HCT116 (cell line): Measurements from ENCODE around the gene CD72. TPM values are rescaled to one million over a fixed set of nuclear protein-coding genes. Genes with fewer than 3 reads are reported as not detected.

Source experiments
- ATAC-seq: fragments of 200-7000 bp; cut with Tn5 transposase; 2 replicates; pipeline ENCODE4 v1.9.1; 2020; ENCODE audit warnings: mild to moderate bottlenecking, moderate library complexity
- BruUV-seq: library from RNA; stranded (reverse); fragments of 400-500 nt; replicated peaks from 2 replicates; lab custom pipeline; 2021; lab: Mats Ljungman, UMichigan
- CTCF ChIA-PET: fragments of 300-600 bp; sonication (Branson Sonifier 250); formaldehyde crosslinking; loops from one replicate; lab custom pipeline; 2021; ENCODE audit warnings: antibody characterized with exemption; lab: Charles Lee
- POLR2A ChIA-PET: fragments of 300-600, 350-600 bp; sonication (Branson Sonifier 250); formaldehyde crosslinking; loops from one replicate; lab custom pipeline; 2021; ENCODE audit warnings: antibody characterized with exemption; lab: Charles Lee
- RAD21 ChIA-PET, 2 experiments: fragments of 300-600 bp; sonication (Branson Sonifier 250); formaldehyde crosslinking; loops; one replicate each; lab custom pipeline; 2023; ENCODE audit warnings: low total read pairs in 2 of 2; ENCODE audit not compliant: uncharacterized antibody in 2 of 2, unreplicated experiment in 2 of 2, low non-redundant PET in 1 of 2; lab: Charles Lee
- DNase-seq: peaks from one replicate; pipeline ENCODE4 v3.0.0-alpha.2; 2010; ENCODE audit warnings: low read depth, low spot score
- H2AFZ ChIP-seq: fragments of 200-600 bp; shearing (Covaris generic), sonication (generic); 2 replicates; pipeline ENCODE4 v1.6.1; 2017; ENCODE audit warnings: low read depth, mixed run types, mixed read lengths, antibody characterized with exemption, low read length; ENCODE audit not compliant: poor library complexity, severe bottlenecking
- H3K27ac ChIP-seq: 2 replicates; pipeline ENCODE4 v1.5.1; 2012; ENCODE audit warnings: low read depth, low read length
- H3K27me3 ChIP-seq: fragments of 200-600 bp; sonication (generic); 2 replicates; pipeline ENCODE4 v1.6.1; 2016; ENCODE audit warnings: mixed run types, low read length, mixed read lengths; ENCODE audit not compliant: insufficient read depth
- H3K36me3 ChIP-seq, 2 experiments: fragments of 200-500 bp in 1 of 2; fragments of 200-600 bp in 1 of 2; sonication (Bioruptor generic) in 1 of 2; sonication (generic) in 1 of 2; 2 replicates each; pipeline versions ENCODE4 v1.5.1 to v1.6.1; 2014 to 2016; ENCODE audit warnings: low read length in 2 of 2, inconsistent platforms in 1 of 2, mixed read lengths in 1 of 2, mixed run types in 1 of 2; ENCODE audit not compliant: insufficient read depth in 2 of 2, control insufficient read depth in 1 of 2
- H3K4me1 ChIP-seq, 2 experiments: fragments of 200-600 bp in 1 of 2; sonication (generic) in 1 of 2; 2 replicates each; pipeline versions ENCODE4 v1.5.1 to v1.6.1; 2012 to 2017; ENCODE audit warnings: low read length in 2 of 2, inconsistent platforms in 1 of 2, mild to moderate bottlenecking in 1 of 2, mixed read lengths in 1 of 2, mixed run types in 1 of 2, moderate library complexity in 1 of 2; ENCODE audit not compliant: insufficient read depth in 2 of 2, control insufficient read depth in 1 of 2
- H3K4me2 ChIP-seq: fragments of 200-600 bp; sonication (generic); 2 replicates; pipeline ENCODE4 v1.6.1; 2017; ENCODE audit warnings: mixed run types, low read length, mixed read lengths
- H3K4me3 ChIP-seq, 2 experiments: fragments of 200-600 bp in 1 of 2; sonication (generic) in 1 of 2; replicated peaks in 1 of 2; 2 replicates each; pipeline ENCODE4 v1.5.1; 2011 to 2016; ENCODE audit warnings: low read length in 2 of 2, control low read depth in 1 of 2, low read depth in 1 of 2, mild to moderate bottlenecking in 1 of 2, mixed read lengths in 1 of 2, mixed run types in 1 of 2
- H3K79me2 ChIP-seq: fragments of 200-600 bp; sonication (generic); 2 replicates; pipeline ENCODE4 v1.6.1; 2017; ENCODE audit warnings: mild to moderate bottlenecking, mixed run types, low read length, moderate library complexity, mixed read lengths; ENCODE audit not compliant: insufficient read depth
- H3K9ac ChIP-seq: fragments of 200-600 bp; sonication (generic); 2 replicates; pipeline ENCODE4 v1.6.1; 2016; ENCODE audit warnings: low read length, mixed read lengths
- H3K9me2 ChIP-seq: fragments of 200-600 bp; sonication (generic), shearing (Covaris generic); 2 replicates; pipeline ENCODE4 v1.6.1; 2017; ENCODE audit warnings: mixed run types, mild to moderate bottlenecking, moderate library complexity; ENCODE audit not compliant: insufficient read depth
- H3K9me3 ChIP-seq, 2 experiments: fragments of 200-500 bp in 1 of 2; fragments of 200-600 bp in 1 of 2; sonication (Bioruptor generic) in 1 of 2; sonication (generic) in 1 of 2; 2 replicates each; pipeline ENCODE4 v1.6.1; 2014 to 2017; ENCODE audit warnings: low read length in 2 of 2, mixed read lengths in 2 of 2, inconsistent platforms in 1 of 2, low read depth in 1 of 2, mild to moderate bottlenecking in 1 of 2, mixed run types in 1 of 2, moderate library complexity in 1 of 2; ENCODE audit not compliant: control insufficient read depth in 1 of 2, insufficient read depth in 1 of 2
- H4K20me1 ChIP-seq: fragments of 200-600 bp; sonication (generic), shearing (Covaris generic); 2 replicates; pipeline ENCODE4 v1.6.1; 2017; ENCODE audit warnings: mixed run types, mild to moderate bottlenecking, moderate library complexity; ENCODE audit not compliant: insufficient read depth
- POLR2AphosphoS5 ChIP-seq: IDR thresholded peaks from 2 replicates; pipeline ENCODE4 v1.6.1; 2011; ENCODE audit warnings: mild to moderate bottlenecking, low read depth, low read length, moderate library complexity
- TCF7L2 ChIP-seq: IDR thresholded peaks from 2 replicates; pipeline ENCODE4 v1.7.0; 2011; ENCODE audit warnings: borderline replicate concordance, inconsistent platforms; ENCODE audit not compliant: insufficient read depth, insufficient read length; ENCODE audit errors: extremely low read depth
- ZFX ChIP-seq: fragments of 450-650 bp; IDR thresholded peaks from 2 replicates; pipeline ENCODE4 v1.6.1; 2017
- ZNF274 ChIP-seq: fragments of 200-500 bp; sonication (Bioruptor generic); IDR thresholded peaks from 2 replicates; pipeline ENCODE4 v1.6.1; 2014; ENCODE audit warnings: mild to moderate bottlenecking, low read depth, low read length, inconsistent platforms
- intact Hi-C: fragments of 100-400 bp; cut with micrococcal nuclease; formaldehyde crosslinking; loops from 2 replicates; pipeline ENCODE4 v1.10.0; 2022
- total RNA-seq: library from RNA; stranded (reverse); gene quantifications from one replicate; pipeline ENCODE4 v1.2.1, GENCODE V29; 2021; ENCODE audit not compliant: unreplicated experiment
- TF ChIP-seq, protein P1 (sequence below): IDR thresholded peaks from 2 replicates; pipeline ENCODE4 v1.6.1; 2011; ENCODE audit warnings: mild to moderate bottlenecking, low read length, moderate library complexity; ENCODE audit not compliant: insufficient replicate concordance; ENCODE audit errors: extremely low read depth

CD72 gene
- total RNA-seq, 1 experiment from 2014 or later, result 1.6 TPM

DNA sequence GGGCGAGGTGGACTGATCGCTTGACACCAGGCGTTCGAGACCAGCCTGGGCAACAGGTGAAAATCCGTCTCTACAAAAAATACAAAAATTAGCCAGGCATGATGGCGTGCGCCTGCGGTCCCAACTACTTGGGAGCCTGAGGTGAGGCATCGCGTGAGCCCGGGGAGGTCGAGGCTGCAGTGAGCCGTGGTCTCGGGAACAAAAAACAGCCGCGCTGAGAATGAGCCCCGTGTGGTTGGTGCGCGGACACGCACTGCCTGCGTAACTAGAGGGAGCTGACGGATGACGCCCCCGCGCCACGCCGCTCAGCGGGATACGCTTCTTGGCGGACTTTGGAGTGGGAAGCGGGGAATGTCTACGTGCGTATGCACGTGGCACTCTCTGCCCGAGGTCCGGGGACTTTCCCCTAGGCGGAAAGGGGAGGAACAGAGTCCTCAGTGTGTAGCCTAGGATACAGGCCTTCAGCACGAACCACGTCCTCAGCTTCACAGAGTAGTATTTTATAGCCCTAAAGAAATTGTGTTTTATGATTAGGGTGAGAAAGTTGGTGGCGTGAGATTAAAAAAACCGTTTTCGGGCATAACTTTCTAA lies 39.4 kb upstream of the CD72 start, which contains the start of gene RMRP:
Gene RMRP (minus strand): TSS at position 474 of the 591 bp plus-strand sequence.
- CTCF ChIA-PET, result interaction anchor here (0.7 to 2.6 kb wide), 8 partner anchors 11 to 78 kb away, joined by 3 to 12 read pairs (median 4); partner anchors contain the start of genes CREB3, TESK1, TLN1 and TPM2

More for the DNA sequence above, 39.4 kb upstream of the CD72 start, which contains the start of gene RMRP:
- Histone ChIP-seq H3K9me2 (no peaks in the 10 kb centered on the region), H3K4me3 (peak within 1 kb of the TSS; percentile 68 to 75), H4K20me1 (no peaks in the 10 kb centered on the region), H3K79me2 (peaks cover 5% of the 10 kb centered on the region; the same call in 1 of the 2 replicates), H3K4me1 (peaks cover 10 to 34% of the 10 kb centered on the region in 2 experiments; a peak in 3 of 4 replicates), H3K27me3 (no peaks in the 10 kb centered on the region), H3K36me3 (peaks cover 6 to 15% of the 10 kb centered on the region in 2 experiments; a peak in 3 of 4 replicates), H3K27ac (peak within 1 kb of the TSS; percentile 85), H3K9ac (peak within 1 kb of the TSS; percentile 90), H2AFZ (peak within 1 kb of the TSS; percentile 70), H3K4me2 (peak within 1 kb of the TSS; percentile 79), H3K9me3 (no peaks in the 10 kb centered on the region)
- ATAC-seq (peak; percentile 89), DNase-seq (peak; percentile 99)
- intact Hi-C loops, result loop anchor here (1.0 to 10.0 kb wide), 4 partner anchors 33 to 543 kb away; partner anchors contain the start of genes ATOSB, CREB3, TESK1 and TLN1
- POLR2A ChIA-PET, result interaction anchor here (0.8 to 2.9 kb wide), 5 partner anchors 10 to 99 kb away, joined by 3 to 11 read pairs (median 5); partner anchors contain the start of genes CREB3 and TLN1
- no peak for TF ChIP-seq ZFX
- TF ChIP-seq TCF7L2, result peak; percentile 82
- peak; percentile 29; the same call in 1 of the 2 replicates for TF ChIP-seq POLR2AphosphoS5
- no peak for TF ChIP-seq ZNF274
- TF ChIP-seq, protein P1, sequence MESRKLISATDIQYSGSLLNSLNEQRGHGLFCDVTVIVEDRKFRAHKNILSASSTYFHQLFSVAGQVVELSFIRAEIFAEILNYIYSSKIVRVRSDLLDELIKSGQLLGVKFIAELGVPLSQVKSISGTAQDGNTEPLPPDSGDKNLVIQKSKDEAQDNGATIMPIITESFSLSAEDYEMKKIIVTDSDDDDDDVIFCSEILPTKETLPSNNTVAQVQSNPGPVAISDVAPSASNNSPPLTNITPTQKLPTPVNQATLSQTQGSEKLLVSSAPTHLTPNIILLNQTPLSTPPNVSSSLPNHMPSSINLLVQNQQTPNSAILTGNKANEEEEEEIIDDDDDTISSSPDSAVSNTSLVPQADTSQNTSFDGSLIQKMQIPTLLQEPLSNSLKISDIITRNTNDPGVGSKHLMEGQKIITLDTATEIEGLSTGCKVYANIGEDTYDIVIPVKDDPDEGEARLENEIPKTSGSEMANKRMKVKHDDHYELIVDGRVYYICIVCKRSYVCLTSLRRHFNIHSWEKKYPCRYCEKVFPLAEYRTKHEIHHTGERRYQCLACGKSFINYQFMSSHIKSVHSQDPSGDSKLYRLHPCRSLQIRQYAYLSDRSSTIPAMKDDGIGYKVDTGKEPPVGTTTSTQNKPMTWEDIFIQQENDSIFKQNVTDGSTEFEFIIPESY, result peak; percentile 73
- BruUV-seq, result no TSS peak
- RAD21 ChIA-PET, result interaction anchor here (0.8 kb wide), 2 partner anchors 31 to 39 kb away, joined by 3 read pairs; no protein-coding TSS in a partner anchor
